GM21717 (cell line): ENCODE data around the gene CUEDC2.

Experiments
- ATAC-seq: cut with Tn5 transposase; IDR thresholded peaks from one replicate; pipeline ENCODE4 v1.9.1; 2021; ENCODE audit warnings: mild to moderate bottlenecking, moderate library complexity; ENCODE audit not compliant: unreplicated experiment

CUEDC2 gene

DNA sequence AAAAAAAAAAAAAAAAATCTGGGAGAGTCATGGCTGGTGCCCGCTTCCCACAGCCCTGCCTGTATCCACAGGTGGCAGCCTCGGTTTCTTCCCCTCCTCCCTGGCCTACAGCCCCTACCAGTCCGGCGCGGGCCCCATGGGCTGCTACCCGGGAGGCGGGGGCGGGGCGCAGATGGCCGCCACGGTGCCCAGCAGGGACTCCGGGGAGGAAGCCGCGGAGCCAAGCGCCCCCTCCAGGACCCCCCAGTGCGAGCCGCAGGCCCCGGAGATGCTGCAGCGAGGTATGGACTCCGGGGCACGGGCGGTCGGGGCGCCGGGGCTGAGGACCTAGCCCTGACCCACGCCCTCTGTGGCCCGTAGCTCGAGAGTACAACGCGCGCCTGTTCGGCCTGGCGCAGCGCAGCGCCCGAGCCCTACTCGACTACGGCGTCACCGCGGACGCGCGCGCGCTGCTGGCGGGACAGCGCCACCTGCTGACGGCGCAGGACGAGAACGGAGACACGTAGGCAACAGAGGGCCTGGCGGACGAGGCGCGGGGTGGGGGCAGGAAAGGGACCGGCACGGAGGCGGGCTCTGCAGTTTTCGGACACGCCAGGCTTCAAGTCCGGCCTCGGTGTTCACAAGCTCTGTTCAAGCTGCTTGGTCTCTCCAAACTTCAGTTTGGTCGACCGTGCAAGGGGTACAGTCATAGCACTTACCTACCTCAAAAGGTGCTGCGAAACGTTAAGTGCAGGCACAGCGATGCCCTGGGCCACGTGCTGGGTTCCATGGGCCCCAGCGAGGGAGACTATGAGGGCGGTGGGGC, 33.0 kb downstream of the CUEDC2 start:
- ATAC-seq: peak; percentile 28

DNA sequence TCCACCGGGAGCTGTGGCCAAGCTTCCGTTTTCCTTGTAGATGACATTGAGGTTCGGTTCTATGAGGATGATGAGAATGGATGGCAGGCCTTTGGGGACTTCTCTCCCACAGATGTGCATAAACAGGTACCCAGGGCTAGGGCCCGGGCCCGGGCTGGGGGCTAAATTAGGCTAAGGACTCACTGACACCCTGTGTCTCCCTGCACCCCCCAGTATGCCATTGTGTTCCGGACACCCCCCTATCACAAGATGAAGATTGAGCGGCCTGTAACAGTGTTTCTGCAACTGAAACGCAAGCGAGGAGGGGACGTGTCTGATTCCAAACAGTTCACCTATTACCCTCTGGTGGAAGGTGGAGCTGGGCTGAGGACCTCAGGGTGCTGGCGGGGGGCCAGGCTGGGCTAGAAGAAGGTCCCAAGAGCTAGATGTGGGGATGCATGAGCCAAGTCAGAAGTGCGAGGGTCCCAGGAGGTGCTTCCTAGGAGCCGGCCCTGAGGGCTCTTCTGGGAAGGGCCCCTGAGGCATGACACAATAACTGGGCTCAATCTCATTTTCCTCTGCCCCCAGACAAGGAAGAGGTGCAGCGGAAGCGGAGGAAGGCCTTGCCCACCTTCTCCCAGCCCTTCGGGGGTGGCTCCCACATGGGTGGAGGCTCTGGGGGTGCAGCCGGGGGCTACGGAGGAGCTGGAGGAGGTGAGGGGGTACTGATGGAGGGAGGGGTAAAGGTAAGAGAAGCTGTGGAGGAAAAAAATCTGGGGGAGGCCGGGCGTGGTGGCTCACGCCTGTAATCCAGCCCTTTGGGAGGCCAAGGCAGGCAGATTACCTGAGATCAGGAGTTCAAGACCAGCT, 34.0 kb downstream of the CUEDC2 start:
- no peak for ATAC-seq

DNA sequence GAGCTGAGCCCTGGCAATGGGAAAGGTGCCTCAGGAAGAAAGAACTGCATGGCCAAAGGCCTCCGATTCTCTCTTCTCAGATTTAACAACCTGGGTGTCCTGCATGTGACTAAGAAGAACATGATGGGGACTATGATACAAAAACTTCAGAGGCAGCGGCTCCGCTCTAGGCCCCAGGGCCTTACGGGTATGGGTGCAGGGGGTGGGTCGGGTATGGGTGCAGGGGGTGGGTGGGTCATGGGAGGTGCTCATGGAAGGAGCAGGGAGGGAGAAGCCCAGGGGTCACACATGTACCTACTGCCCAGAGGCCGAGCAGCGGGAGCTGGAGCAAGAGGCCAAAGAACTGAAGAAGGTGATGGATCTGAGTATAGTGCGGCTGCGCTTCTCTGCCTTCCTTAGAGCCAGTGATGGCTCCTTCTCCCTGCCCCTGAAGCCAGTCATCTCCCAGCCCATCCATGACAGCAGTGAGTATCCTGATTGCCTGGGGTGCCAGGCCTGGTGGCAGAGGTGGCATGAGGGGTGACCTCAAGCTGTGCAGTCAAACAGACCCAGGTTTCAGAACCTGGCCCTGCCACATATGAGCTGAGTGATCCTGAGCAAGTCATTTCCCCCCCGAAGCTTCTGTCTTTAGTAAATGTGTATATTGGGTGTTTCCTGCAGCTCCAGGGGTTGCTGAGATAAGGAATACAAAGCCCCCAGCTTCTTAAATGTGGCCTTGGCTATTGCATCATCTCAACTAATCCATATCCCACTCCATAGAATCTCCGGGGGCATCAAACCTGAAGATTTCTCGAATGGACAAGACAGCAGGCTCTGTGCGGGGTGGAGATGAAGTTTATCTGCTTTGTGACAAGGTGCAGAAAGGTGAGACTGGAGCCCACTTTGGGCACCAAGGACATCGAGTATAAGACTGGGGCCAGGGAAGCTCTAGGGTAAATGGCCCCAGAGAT, 34.9 kb downstream of the CUEDC2 start:
- no peak for ATAC-seq

DNA sequence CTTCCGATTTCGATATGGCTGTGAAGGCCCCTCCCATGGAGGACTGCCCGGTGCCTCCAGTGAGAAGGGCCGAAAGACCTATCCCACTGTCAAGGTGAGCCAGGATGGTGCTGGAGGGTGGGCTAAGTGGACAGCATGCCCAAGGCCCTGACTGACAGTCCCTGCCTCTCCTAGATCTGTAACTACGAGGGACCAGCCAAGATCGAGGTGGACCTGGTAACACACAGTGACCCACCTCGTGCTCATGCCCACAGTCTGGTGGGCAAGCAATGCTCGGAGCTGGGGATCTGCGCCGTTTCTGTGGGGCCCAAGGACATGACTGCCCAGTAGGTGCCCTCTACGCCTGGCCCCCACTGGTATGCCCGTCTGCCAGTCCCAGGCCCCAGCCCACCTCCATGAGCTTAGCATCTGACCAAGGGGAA, 35.6 kb downstream of the CUEDC2 start:
- ATAC-seq: no peak

DNA sequence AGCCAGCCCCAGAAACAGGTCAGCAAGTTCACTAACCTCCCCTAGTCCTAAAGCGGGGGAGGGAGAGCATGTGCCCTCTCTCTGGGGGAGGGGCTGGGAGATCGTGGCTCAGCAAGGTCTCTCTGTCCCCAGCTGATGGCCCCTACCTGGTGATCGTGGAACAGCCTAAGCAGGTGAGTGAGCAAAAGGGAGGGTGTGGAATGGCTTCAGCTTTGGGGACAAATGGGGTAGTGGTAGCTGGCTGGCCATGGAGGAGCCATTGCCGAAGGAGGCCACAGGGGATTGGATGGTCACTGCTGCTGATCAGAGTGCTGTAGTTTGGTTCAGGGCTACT, 36.1 kb downstream of the CUEDC2 start:
- no peak for ATAC-seq

DNA sequence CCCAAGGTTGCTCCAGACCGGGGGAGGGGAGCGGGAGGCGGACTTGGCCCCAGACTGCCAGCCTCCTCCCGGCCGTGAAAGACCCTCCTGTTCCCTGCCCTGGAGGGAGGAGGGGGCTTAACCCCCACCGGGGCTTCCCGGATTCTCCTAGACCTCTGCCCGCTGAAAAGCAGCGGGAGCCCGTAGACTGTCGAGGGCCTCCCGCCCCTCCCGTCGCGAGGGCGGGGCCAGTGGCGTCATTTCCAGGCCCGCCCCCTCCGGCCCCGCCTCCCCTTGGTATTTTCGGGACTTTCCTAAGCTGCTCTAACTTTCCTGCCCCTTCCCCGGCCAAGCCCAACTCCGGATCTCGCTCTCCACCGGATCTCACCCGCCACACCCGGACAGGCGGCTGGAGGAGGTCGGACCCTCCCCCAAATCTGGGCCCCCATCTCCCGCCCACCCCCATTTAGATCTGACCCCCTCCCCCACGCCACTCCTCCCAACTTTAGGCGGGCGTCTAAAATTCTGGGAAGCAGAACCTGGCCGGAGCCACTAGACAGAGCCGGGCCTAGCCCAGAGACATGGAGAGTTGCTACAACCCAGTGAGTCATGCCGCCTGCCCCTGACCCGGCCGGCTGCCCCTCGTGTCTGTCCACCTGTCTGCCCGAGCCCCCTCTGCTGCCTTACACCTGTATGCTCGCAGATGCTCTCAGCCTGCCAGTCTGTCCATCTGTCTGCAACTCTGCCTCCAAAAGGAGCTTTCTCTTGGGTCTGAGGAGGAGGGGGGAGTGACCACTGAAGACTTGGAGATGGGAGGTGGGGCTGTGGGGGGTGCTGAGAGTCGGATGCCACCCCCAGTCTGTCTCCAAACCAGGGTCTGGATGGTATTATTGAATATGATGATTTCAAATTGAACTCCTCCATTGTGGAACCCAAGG, 36.7 kb downstream of the CUEDC2 start, which contains the start of gene NFKB2:
Gene NFKB2, plus strand, starts transcription at position 306 of the 917 bp plus-strand sequence. Its CDS starts 255 bp downstream, at position 561.
- peak; percentile 26 for ATAC-seq

DNA sequence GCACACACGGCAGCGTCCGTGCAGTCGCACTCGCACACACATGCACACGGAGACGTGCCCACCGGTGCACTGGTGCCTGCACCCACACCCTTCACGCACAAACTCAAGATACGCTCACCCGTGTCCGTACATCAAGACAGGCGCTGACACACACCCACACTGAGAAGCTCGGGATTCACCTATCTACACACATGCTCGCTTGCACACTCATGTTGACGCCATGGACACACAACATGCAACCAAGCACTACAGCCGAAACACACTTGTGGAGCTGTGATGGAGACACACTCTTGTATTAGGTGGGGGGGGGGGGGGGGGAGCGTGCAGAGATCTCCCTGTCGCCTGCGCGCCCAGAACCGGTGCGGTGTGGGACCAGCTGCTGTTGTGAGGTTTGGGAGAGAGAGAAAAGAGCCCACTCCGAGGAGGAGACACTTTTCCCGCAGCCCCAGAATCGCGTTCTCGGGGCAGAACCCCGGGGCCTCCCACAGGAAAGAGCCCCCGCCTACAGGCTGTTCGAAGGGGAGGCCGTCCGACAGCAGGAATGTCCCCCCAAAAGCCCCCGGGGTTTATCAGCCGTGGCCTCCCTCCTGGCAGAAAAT, 37.5 kb downstream of the CUEDC2 start:
- peak; percentile 14 for ATAC-seq

DNA sequence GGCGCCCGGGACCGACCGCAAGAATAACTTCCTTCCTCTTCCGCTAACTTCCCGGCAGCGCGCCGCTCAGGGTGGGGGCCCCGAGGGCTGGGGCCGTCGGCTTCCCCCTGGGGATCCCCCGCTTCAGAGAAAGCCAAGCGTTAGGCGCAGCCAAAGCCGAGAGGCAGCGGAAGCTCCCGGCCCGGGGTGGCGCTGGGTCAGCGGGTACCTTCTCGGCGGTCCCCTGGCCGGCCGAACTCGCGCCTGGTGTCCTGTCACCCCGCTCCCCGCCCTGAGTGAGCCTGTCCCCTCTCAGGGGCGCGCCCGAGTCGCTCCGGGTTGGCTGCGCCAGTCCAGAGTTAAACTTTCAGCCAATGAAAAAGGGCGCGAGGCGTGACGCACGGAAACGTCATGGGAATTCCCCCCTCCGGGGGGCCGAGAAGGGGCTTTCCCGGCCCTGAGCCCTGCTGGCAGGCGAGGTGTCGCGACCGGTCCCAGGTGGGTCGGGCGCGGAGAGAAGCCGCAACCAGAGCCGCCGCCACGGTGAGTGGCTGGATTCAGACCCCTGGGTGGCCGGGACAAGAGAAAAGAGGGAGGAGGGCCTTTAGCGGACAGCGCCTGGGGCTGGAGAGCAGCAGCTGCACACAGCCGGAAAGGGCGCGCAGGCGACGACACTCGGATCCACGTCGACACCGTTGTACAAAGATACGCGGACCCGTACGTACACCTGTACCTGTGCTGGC, 38.1 kb downstream of the CUEDC2 start:
- peak; percentile 66 for ATAC-seq

DNA sequence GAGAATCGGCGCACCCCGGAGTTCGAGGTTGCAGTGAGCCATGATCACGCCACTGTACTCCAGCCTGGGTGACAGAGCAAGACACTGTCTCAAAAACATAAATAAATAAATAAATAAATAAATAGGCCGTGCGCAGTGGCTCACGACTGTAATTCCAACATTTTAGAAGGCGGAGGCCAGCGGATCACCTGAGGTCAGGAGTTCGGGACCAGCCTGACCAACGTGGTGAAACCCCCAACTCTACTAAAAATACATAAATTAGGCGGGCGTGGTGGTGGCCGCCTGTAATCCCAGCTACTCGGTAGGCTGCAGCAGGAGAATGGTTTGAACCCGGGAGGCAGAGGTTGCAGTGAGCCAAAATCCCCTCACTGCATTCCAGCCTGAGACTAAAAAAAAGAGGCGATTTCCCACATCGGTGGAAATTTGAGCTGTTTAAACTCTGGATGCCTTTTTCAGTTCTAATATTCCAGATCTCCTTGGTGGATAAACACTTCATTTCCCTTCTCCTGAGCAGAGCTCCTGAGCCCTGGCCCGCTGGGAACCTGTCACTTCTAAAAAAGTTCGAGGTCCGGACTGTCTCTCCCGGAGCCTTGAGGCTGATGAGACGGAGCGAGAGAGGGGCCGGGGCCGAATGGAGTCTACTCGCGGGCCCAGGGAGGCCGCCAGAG, 38.8 kb downstream of the CUEDC2 start:
- no peak for ATAC-seq

DNA sequence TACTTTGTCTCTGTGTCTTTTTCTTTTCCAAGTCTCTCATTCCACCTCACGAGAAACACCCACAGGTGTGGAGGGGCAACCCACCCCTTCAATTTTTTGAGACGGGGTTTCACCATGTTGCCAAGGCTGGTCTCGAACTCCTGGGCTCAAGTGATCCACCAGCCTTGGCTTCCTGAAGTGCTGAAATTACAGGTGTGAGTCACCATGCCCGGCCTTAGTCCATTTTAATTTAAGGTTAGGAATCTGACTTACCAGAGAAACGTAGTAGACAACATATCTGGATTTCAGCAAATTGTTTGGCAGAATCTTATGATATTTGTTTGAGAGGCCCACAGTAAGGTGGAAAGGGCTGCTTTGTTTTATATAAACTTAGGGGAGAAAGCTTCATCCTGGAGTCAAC, 40.1 kb downstream of the CUEDC2 start:
- no peak for ATAC-seq

DNA sequence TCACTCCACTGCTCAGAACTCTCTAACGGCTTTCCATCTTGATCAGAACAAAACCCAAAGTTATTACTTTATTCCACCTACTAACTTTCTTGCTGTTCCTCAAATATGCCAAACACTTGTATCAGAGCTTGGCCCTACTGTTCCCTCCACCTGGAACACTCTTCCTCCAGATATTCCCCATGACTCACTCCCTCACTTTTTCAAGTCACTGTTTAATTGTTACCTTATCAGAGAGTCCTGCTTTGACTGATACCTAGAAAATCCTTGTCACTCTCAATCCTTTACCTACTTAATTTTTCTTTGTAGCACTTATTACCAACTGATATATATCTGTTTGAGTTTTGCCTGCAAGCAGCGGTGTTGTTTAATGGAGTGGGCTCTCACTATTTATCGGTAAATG, 42.5 kb downstream of the CUEDC2 start:
- no peak for ATAC-seq

DNA sequence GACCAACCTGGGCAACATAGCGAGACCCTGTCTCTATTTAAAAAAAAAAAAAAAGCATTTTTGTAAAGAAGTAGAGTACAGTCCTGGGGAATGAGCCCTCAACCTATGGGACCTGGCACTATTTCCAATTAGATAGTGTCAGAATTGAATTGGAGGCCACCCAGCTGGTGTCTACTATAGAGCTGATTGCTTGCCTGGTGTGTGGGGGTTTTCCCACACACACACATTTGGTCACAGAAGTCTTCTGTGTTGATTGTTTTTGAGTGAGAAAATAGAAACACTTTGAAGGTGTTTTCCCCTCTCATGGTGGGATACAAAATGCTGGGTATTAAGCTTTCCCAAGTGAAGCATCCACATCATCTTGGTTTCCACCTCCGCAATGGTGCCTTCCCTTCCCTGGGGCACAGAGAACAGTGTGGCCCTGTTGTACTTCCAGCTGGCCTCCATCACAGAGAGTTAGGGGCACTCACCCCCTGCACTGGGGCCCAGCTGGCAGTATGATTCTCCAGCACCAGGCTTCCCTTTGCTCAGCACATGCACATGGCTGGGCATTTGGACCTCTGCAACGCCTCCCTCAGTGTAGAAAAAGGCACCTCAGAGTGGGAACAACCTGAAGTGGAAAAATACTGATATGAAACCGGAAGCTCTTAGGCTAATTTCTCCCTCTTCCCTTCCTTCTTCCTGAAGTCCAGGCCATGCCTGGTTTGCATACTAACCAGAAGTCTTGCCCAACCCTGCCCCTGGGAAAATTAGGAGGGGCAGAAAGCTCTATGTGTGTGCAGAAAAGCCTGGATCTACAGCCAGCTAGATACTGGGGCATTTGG, 47.6 kb downstream of the CUEDC2 start:
- ATAC-seq: no peak

DNA sequence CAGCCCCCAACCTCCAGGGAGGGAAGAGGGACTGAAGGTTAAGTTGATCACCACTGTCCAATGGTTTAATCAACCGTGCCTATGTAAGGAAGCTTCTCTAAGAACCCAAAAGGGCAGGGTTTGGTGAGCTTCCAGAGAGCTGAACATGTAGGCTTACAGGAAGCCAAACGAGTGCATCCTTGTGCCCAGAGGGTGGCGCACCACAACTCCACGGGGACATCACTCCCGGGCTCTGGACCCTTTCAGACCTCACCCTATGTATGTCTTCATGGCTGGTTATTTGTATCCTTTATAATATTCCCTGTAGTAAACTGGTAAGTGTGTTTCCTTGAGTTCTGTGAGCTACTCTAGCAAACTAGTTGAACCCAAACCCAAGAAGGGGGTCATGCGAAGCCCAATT, 48.3 kb downstream of the CUEDC2 start:
- ATAC-seq: no peak

DNA sequence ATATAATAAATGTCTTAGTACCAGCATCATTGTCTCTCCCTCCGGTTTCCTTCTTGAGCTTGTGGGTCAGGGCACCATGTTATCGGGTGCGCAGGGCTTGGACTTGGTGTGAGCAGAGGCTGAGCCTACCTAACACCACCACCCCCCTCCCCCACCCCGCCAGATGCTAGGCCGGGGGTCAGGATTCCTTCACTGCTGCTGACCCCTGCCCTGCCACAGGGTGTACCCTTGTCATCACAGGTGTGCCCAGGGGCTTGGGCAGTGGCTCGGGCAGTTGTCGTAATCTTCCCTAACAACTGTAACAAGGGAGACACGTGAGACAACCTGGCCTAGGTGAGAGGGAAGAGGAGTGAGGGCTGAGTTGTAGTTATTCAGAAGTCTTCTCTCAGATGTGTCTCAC, 49.5 kb downstream of the CUEDC2 start:
- ATAC-seq: no peak

DNA sequence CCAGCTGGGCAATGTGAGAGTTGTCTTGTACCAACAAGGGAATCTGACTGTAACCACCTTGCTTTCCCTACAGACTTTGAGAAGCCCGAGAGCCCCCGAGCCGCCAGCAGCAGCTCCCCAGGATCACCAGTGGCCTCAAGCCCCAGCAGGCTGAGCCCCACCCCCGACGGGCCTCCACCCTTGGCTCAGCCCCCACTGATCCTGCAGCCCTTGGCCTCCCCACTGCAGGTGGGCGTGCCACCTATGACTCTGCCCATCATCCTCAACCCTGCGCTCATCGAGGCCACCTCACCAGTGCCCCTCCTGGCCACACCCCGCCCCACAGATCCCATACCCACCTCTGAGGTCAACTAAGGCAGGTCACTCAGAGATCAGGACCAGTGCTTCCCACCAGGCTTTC, 50.4 kb downstream of the CUEDC2 start:
- no peak for ATAC-seq

DNA sequence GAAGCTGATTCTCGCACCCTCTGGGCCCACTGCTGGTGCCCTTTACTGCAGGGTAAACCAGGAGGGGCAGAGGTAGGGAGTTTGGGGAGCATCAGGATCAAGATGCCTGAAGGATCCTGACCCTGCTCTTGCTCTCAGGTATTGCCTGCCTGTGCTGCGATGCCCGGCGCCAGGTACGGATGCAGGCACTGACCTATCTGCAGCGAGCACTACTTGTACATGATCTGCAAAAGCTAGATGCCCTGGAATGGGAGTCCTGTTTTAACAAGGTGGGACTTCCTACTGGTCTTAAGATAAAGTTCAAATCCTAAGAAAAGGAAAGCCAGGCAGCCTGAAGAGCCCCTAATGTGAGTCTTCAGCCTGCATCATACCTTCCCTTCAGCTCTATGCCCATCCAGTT, 53.0 kb downstream of the CUEDC2 start:
- no peak for ATAC-seq

DNA sequence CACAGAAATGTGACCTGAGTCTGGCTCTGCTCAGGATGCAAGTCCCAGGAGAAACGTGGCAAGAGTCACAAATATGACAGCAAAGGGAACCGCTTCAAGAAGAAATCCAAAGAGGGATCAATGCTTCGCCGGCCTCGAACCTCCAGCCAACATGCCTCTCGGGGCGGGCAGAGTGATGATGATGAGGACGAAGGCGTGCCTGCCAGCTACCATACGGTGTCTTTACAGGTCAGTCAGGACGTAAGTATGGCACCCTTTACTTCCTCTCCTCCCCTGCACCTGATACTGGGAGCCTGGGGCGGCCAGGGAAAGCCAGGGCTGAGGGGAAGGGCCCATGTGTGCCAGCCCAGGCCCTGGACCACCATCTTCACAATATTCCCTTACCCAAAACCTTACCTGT, 55.5 kb downstream of the CUEDC2 start:
- ATAC-seq: no peak

DNA sequence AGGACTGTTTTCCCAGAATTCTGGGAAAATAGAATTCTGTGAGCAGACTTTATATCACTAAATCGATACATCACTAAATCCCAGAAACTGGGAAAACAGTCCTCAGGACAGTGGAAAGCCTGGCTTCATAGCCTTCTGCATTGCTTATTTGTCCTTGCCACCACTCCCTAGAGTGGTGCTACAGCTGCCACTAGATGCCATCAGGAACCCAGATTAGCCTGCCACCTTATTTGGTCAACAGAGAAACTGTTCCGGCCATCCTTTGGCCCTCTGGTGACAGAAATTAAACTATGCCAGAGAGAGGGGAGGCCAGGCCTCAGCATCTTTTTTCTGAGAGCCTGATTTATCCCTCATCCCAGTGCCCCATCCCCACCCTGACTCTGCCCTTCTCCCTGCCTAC, 56.5 kb downstream of the CUEDC2 start:
- ATAC-seq: no peak
